Activated B cell treated with CpG ODN at 0.5 μM for 24 hours (primary cell): ENCODE data around the gene SATB1. TPM values are rescaled to one million over a fixed set of nuclear protein-coding genes. Genes with fewer than 3 reads are reported as not detected.

ENCODE experiments used
- ATAC-seq: fragments of 200-7000 bp; cut with Tn5 transposase; one replicate; pipeline ENCODE4 v1.10.0; 2021; ENCODE audit warnings: low read depth, mild to moderate bottlenecking, moderate library complexity
- CTCF ChIA-PET: fragments of 350-600 bp; sonication (Branson Sonifier 250); formaldehyde crosslinking; loops from one replicate; lab custom pipeline; 2021; ENCODE audit warnings: antibody characterized with exemption; lab: Charles Lee
- POLR2A ChIA-PET: fragments of 350-600 bp; sonication (Branson Sonifier 250); formaldehyde crosslinking; loops from one replicate; lab custom pipeline; 2021; ENCODE audit warnings: antibody characterized with exemption; lab: Charles Lee
- DNase-seq: peaks from one replicate; pipeline ENCODE4 v3.0.0; 2022
- H3K27ac Mint-ChIP-seq: one replicate; pipeline ENCODE4 v1.8.0; 2020; ENCODE audit warnings: mixed read lengths
- H3K27me3 Mint-ChIP-seq: one replicate; pipeline ENCODE4 v1.8.0; 2021; ENCODE audit warnings: mixed read lengths
- H3K36me3 Mint-ChIP-seq: one replicate; pipeline ENCODE4 v1.8.0; 2021; ENCODE audit warnings: low read depth, mixed read lengths
- H3K4me1 Mint-ChIP-seq: one replicate; pipeline ENCODE4 v1.8.0; 2021; ENCODE audit warnings: mixed read lengths
- H3K4me3 Mint-ChIP-seq: one replicate; pipeline ENCODE4 v1.8.0; 2020; ENCODE audit warnings: mild to moderate bottlenecking, mixed read lengths
- H3K9me3 Mint-ChIP-seq: one replicate; pipeline ENCODE4 v1.8.0; 2020; ENCODE audit warnings: mixed read lengths
- CTCF ChIP-seq: fragments of 200-600 bp; IDR thresholded peaks from one replicate; pipeline ENCODE4 v1.8.0; 2022; ENCODE audit warnings: antibody characterized with exemption, mild to moderate bottlenecking
- intact Hi-C: fragments of 100-400 bp; cut with micrococcal nuclease; formaldehyde crosslinking; loops from one replicate; pipeline ENCODE4 v1.15.1; 2024
- total RNA-seq: library from RNA; stranded (reverse); gene quantifications from 2 replicates; pipeline ENCODE4 v1.2.3, GENCODE V29; 2022

The SATB1 gene
- total RNA-seq, 1 donor from 2014 or later = 30.8 TPM

- POLR2A ChIA-PET = interaction anchor here (0.7 kb wide), 1 partner anchor 15 kb away, joined by 8 read pairs; no protein-coding TSS in a partner anchor
- CTCF ChIA-PET = no interaction called here
- Mint-ChIP-seq H3K4me1 (peaks cover 57% of the 10 kb centered on the region), H3K9me3 (no peaks in the 10 kb centered on the region), H3K4me3 (no peak overlapping the region), H3K27ac (peak overlapping the region; percentile 69), H3K27me3 (peaks cover under 1% of the 10 kb centered on the region), H3K36me3 (peaks cover 3% of the 10 kb centered on the region)
- ATAC-seq (no peak), DNase-seq (no peak)
- no peak for TF ChIP-seq CTCF
- intact Hi-C loops = no loop called here
These were observed 14.1 kb upstream of the SATB1 start for GRCh38 chr3:18439281-18439680.

GRCh38 chr3:18438586-18438985 is 13.4 kb upstream of the SATB1 start:
- H3K4me3 Mint-ChIP-seq = peak overlapping the region; percentile 24
- H3K9me3 Mint-ChIP-seq = no peaks in the 10 kb centered on the region
- no peak for TF ChIP-seq CTCF
- no peaks in the 10 kb centered on the region for H3K27me3 Mint-ChIP-seq
- POLR2A ChIA-PET = interaction anchor here (0.6 to 1.1 kb wide), 4 partner anchors 8 to 320 kb away, joined by 3 to 8 read pairs (median 4); partner anchors contain the start of gene SATB1
- H3K36me3 Mint-ChIP-seq = no peaks in the 10 kb centered on the region
- intact Hi-C loops = loop anchor here (1.0 kb wide), 1 partner anchor 12 kb away; no protein-coding TSS in a partner anchor
- H3K4me1 Mint-ChIP-seq = peaks cover 52% of the 10 kb centered on the region
- H3K27ac Mint-ChIP-seq = peak overlapping the region; percentile 65
- DNase-seq (peak; percentile 19), ATAC-seq (peak; percentile 86)
- CTCF ChIA-PET = no interaction called here

- TF ChIP-seq CTCF = no peak
- ATAC-seq (no peak), DNase-seq (no peak)
- POLR2A ChIA-PET = interaction anchor here (0.7 to 1.9 kb wide), 4 partner anchors 9 to 618 kb away, joined by 3 to 11 read pairs (median 4); partner anchors contain the start of gene SATB1
- Mint-ChIP-seq H3K4me1 (peaks cover 45% of the 10 kb centered on the region), H3K4me3 (no peak overlapping the region), H3K27me3 (peaks cover 5% of the 10 kb centered on the region), H3K27ac (no peak overlapping the region), H3K36me3 (no peaks in the 10 kb centered on the region), H3K9me3 (no peaks in the 10 kb centered on the region)
- CTCF ChIA-PET = no interaction called here
- intact Hi-C loops = no loop called here
These were observed 11.1 kb upstream of the SATB1 start for GRCh38 chr3:18436213-18436612.

- no peak overlapping the region for H3K4me3 Mint-ChIP-seq
- ATAC-seq = no peak
- no peak overlapping the region for H3K27ac Mint-ChIP-seq
- ChIA-PET CTCF (no interaction called here), POLR2A (no interaction called here)
- H3K27me3 Mint-ChIP-seq = peaks cover 5% of the 10 kb centered on the region
- H3K4me1 Mint-ChIP-seq = peaks cover 41% of the 10 kb centered on the region
- intact Hi-C loops = no loop called here
- TF ChIP-seq CTCF = no peak
- no peaks in the 10 kb centered on the region for H3K9me3 Mint-ChIP-seq
- DNase-seq = no peak
- H3K36me3 Mint-ChIP-seq = no peaks in the 10 kb centered on the region
These were observed 9.6 kb upstream of the SATB1 start for GRCh38 chr3:18434711-18435110.

GRCh38 chr3:18432752-18433151 is 7.6 kb upstream of the SATB1 start:
- Mint-ChIP-seq H3K4me1 (peaks cover 31% of the 10 kb centered on the region), H3K27ac (no peak overlapping the region), H3K27me3 (peaks cover 5% of the 10 kb centered on the region), H3K36me3 (no peaks in the 10 kb centered on the region), H3K9me3 (no peaks in the 10 kb centered on the region), H3K4me3 (no peak overlapping the region)
- intact Hi-C loops = no loop called here
- ChIA-PET CTCF (interaction anchor here (0.5 to 1.7 kb wide), 2 partner anchors 12 to 510 kb away, joined by 3 to 6 read pairs; no protein-coding TSS in a partner anchor), POLR2A (interaction anchor here (0.6 to 2.7 kb wide), 3 partner anchors 12 to 1584 kb away, joined by 3 to 6 read pairs (median 5); no protein-coding TSS in a partner anchor)
- ATAC-seq = no peak
- TF ChIP-seq CTCF = no peak
- DNase-seq = no peak
